Measurements from ENCODE around the gene AGAP5. TPM values are rescaled to one million over a fixed set of nuclear protein-coding genes. Genes with fewer than 3 reads are reported as not detected.

Gene AGAP5
- total and polyA plus RNA-seq, 2 of the 8 experiments (the other 6 are each of a cell fraction or from before 2014, with no cell fraction given): 5.4 to 6.0 TPM

DNA sequence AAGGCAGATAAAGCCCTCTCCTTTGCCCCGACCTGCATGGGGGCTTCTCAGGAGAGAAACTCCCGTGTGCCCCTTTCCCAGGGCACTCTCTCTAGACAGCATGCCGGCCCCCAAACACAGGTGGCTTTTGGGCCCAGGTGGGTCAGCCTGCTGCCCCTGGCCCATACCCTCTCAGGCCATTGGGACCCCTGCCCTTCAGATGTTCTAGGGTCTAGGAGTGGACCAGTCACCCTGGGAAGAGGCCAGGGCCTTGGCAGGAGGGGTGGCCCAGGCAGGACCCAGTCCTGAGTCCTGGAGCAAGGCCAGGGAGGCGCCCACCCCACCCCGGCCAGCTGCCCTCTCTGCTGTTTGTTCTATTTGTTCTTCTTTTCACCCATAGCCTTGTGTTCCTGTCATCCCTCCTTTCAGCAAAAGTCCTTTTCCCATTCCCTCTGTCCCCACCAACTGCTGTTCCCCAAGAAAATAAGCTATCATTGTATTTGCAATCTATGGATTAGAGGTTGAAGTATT is 36.9 kb upstream of the AGAP5 start:
- H3K23ac ChIP-seq (ENCODE audit: insufficient read length): no peak overlapping the region
- no peak overlapping the region for H3K9ac ChIP-seq (replicated peaks in 1 of 4; ENCODE audit: extremely low read depth in 1 of 4, low read depth in 3 of 4, low read length in 3 of 4)

More for the DNA sequence above, 36.9 kb upstream of the AGAP5 start:
- no peak overlapping the region for H2BK5ac ChIP-seq (ENCODE audit: low read depth, low read length)
- no peak overlapping the region for H3K4me3 ChIP-seq (ENCODE audit: extremely low read depth in 1 of 4, insufficient read depth in 2 of 4, low read depth in 3 of 4, low read length in 4 of 4)
- no peak overlapping the region for H3K27ac ChIP-seq (ENCODE audit: low read depth, low read length)
- H3K36me3 ChIP-seq (ENCODE audit: control insufficient read depth in 2 of 4, insufficient read depth in 4 of 4, low read length in 3 of 4): peaks cover 0 to 10% (median 3%) of the 10 kb centered on the region in 4 experiments; a peak in 4 of 8 replicates
- H3K9me3 ChIP-seq (ENCODE audit: insufficient read depth in 2 of 2, low read depth in 1 of 2, low read length in 1 of 2): no peaks in the 10 kb centered on the region
- no peak overlapping the region for H2BK15ac ChIP-seq (ENCODE audit: low read length)
- peaks cover 4% of the 10 kb centered on the region; the same call in 1 of the 2 replicates for H3K79me1 ChIP-seq (ENCODE audit: low read depth, low read length)
- no peak overlapping the region for H3K18ac ChIP-seq (ENCODE audit: extremely low read depth, low read length)
- H2BK20ac ChIP-seq (ENCODE audit: low read length): no peak overlapping the region
- no peak for DNase-seq (ENCODE audit: low read depth in 1 of 2, low spot score in 2 of 2)
- WGBS, 2 experiments (ENCODE audit: extremely low coverage in 1 of 2, insufficient coverage in 1 of 2, insufficient read length in 1 of 2, insufficient replicate concordance in 2 of 2, low coverage in 1 of 2, low lambda C conversion rate in 2 of 2, missing lambda C conversion rate in 1 of 2): 93% methylated on average over 5 of the region's 5 CpGs; no CpG with 5 or more reads in 1 of the 2 experiments
- no peaks in the 10 kb centered on the region for H3K27me3 ChIP-seq (replicated peaks in 1 of 4; ENCODE audit: control insufficient read depth in 3 of 4, extremely low read depth in 1 of 4, insufficient read depth in 3 of 4, low read length in 3 of 4)
- no peak overlapping the region for H2AFZ ChIP-seq (ENCODE audit: low read length)
- H4K5ac ChIP-seq (ENCODE audit: insufficient read length, low read depth, low read length): no peak overlapping the region
- H3K4me1 ChIP-seq (replicated peaks in 1 of 4; ENCODE audit: control insufficient read depth in 3 of 4, insufficient read depth in 4 of 4, low read length in 3 of 4): no peaks in the 10 kb centered on the region
- H3K79me2 ChIP-seq (ENCODE audit: control insufficient read depth in 1 of 2, insufficient read depth in 2 of 2, low read length in 2 of 2): peaks cover 0 to 9% of the 10 kb centered on the region in 2 experiments; a peak in 1 of 4 replicates
- no peak for FAIRE-seq
- no peak overlapping the region for H3K4me2 ChIP-seq (ENCODE audit: insufficient read depth in 1 of 2, low read depth in 2 of 2, low read length in 2 of 2)
- H3K4ac ChIP-seq (replicated peaks; ENCODE audit: insufficient read length, low read depth, low read length): no peak overlapping the region
- H3K23me2 ChIP-seq (ENCODE audit: low read depth, low read length): no peaks in the 10 kb centered on the region
- POLR2A ChIA-PET (ENCODE audit: partially characterized antibody): interaction anchor here (8.3 kb wide), 1 partner anchor 8 kb away, joined by 124 read pairs; the partner anchor contains the start of gene SEC24C
- TF ChIP-seq MAFK (IDR thresholded peaks at IDR 0.05; ENCODE audit: low read depth, low read length) (no peak), RNF2 (IDR thresholded peaks at IDR 0.05; ENCODE audit: borderline replicate concordance, low read depth, low read length, missing control alignments, poor library complexity, severe bottlenecking) (no peak), SP4 (IDR thresholded peaks at IDR 0.05; ENCODE audit: low read length) (no peak), POLR2AphosphoS5 (IDR thresholded peaks at IDR 0.05; ENCODE audit: low read depth, low read length) (no peak), TBP (IDR thresholded peaks at IDR 0.05; ENCODE audit: low read depth, low read length) (no peak), CEBPB (IDR thresholded peaks at IDR 0.05; ENCODE audit: low read depth, low read length) (no peak), BACH1 (IDR thresholded peaks at IDR 0.05; ENCODE audit: low read length) (no peak), POLR2A (IDR thresholded peaks at IDR 0.05; ENCODE audit: control extremely low read depth in 1 of 2, low read depth in 2 of 2, low read length in 2 of 2) (no peak), SP2 (IDR thresholded peaks at IDR 0.05; ENCODE audit: low read length) (no peak), KDM5A (IDR thresholded peaks at IDR 0.05; ENCODE audit: low read length) (no peak), SIRT6 (IDR thresholded peaks at IDR 0.05; ENCODE audit: low read length) (no peak), TAF1 (IDR thresholded peaks at IDR 0.05; ENCODE audit: low read depth, low read length) (no peak), PHF8 (conservative IDR thresholded peaks at IDR 0.05; ENCODE audit: low read depth, low read length) (no peak)
- TF ChIP-seq, protein P1, sequence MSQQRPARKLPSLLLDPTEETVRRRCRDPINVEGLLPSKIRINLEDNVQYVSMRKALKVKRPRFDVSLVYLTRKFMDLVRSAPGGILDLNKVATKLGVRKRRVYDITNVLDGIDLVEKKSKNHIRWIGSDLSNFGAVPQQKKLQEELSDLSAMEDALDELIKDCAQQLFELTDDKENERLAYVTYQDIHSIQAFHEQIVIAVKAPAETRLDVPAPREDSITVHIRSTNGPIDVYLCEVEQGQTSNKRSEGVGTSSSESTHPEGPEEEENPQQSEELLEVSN (IDR thresholded peaks at IDR 0.05): no peak
- H4K91ac ChIP-seq (replicated peaks; ENCODE audit: insufficient read length, low read length): no peak overlapping the region
- no peak overlapping the region for H3K14ac ChIP-seq (ENCODE audit: insufficient read length)
- H2AK5ac ChIP-seq (ENCODE audit: low read depth, low read length): no peak overlapping the region
- H4K20me1 ChIP-seq (replicated peaks in 1 of 2; ENCODE audit: control insufficient read depth in 1 of 2, insufficient read depth in 2 of 2, low read length in 2 of 2): no peaks in the 10 kb centered on the region
- no peak overlapping the region for H4K8ac ChIP-seq (ENCODE audit: extremely low read depth, insufficient read depth, low read length)
- no peak overlapping the region for H2BK120ac ChIP-seq (replicated peaks; ENCODE audit: low read depth, low read length)
- no peak overlapping the region for H2BK12ac ChIP-seq (ENCODE audit: low read depth, low read length)
- CTCF ChIA-PET (ENCODE audit: partially characterized antibody): no interaction called here
- H3K56ac ChIP-seq (replicated peaks; ENCODE audit: insufficient read length, low read depth, low read length): no peak overlapping the region
